GM12878 (cell line): ENCODE results near the gene IL1RL2. TPM values are rescaled to one million over a fixed set of nuclear protein-coding genes. Genes with fewer than 3 reads are reported as not detected.

Experiments used
- ATAC-seq: fragments of 200-7000 bp; cut with Tn5 transposase; 3 replicates; pipeline ENCODE4 v1.9.1; 2020; ENCODE audit warnings: mild to moderate bottlenecking, moderate library complexity
- BruUV-seq: library from RNA; stranded (reverse); fragments of 400-500 nt; replicated peaks from 2 replicates; lab custom pipeline; 2021; lab: Mats Ljungman, UMichigan
- CTCF ChIA-PET: fragments of 300-600 bp; sonication (Branson Sonifier 250); formaldehyde crosslinking; extraction: SDS; loops from one replicate; lab custom pipeline; 2021; ENCODE audit warnings: inconsistent platforms; lab: Yijun Ruan, JAX
- POLR2A ChIA-PET: fragments of 350-600 bp; formaldehyde crosslinking; extraction: SDS; loops from one replicate; lab custom pipeline; 2021; ENCODE audit warnings: inconsistent platforms; lab: Charles Lee
- RAD21 ChIA-PET: fragments of 300-600 bp; sonication (Branson Sonifier 250); formaldehyde crosslinking; loops from one replicate; lab custom pipeline; 2023; ENCODE audit warnings: antibody characterized with exemption; ENCODE audit not compliant: unreplicated experiment; lab: Charles Lee
- SMC1A ChIA-PET: fragments of 300-600 bp; sonication (Branson Sonifier 250); formaldehyde crosslinking; loops from one replicate; lab custom pipeline; 2023; ENCODE audit not compliant: unreplicated experiment, uncharacterized antibody; lab: Charles Lee
- DNase-seq: peaks from one replicate; pipeline ENCODE4 v3.0.0-alpha.2; 2011; ENCODE audit warnings: low read depth, low spot score
- FAIRE-seq: peaks from 3 replicates; lab custom pipeline; 2011; peaks lifted over from hg19 to GRCh38; lab: Jason Lieb, UNC
- H2AFZ ChIP-seq: 2 replicates; pipeline ENCODE4 v1.6.0; 2011; ENCODE audit warnings: low read depth, low read length, control low read depth; ENCODE audit not compliant: control insufficient read depth
- H3K27ac ChIP-seq: 2 replicates; pipeline ENCODE4 v1.5.1; 2011; ENCODE audit warnings: control low read depth; ENCODE audit not compliant: control insufficient read depth, insufficient read depth
- H3K27me3 ChIP-seq, 2 experiments: replicated peaks in 1 of 2; 2 replicates each; pipeline versions ENCODE4 v1.6.0 to v1.6.1; 2011; ENCODE audit warnings: low read length in 1 of 2; ENCODE audit not compliant: control insufficient read depth in 2 of 2, insufficient read depth in 2 of 2
- H3K36me3 ChIP-seq, 2 experiments: 2 replicates each; pipeline ENCODE4 v1.5.1; 2011; ENCODE audit warnings: low read length in 1 of 2; ENCODE audit not compliant: control insufficient read depth in 2 of 2, insufficient read depth in 2 of 2
- H3K4me1 ChIP-seq: 2 replicates; pipeline ENCODE4 v1.6.1; 2011; ENCODE audit warnings: mild to moderate bottlenecking, low read length, moderate library complexity, mixed read lengths; ENCODE audit not compliant: control insufficient read depth, insufficient read depth
- H3K4me2 ChIP-seq: 2 replicates; pipeline ENCODE4 v1.6.0; 2011; ENCODE audit warnings: control low read depth; ENCODE audit not compliant: control insufficient read depth, insufficient read depth
- H3K4me3 ChIP-seq: fragments of 200-600 bp; sonication (generic); 2 replicates; pipeline ENCODE4 v1.5.1; 2016
- H3K79me2 ChIP-seq: 2 replicates; pipeline ENCODE4 v1.6.0; 2011; ENCODE audit warnings: low read length; ENCODE audit not compliant: control insufficient read depth, insufficient read depth
- H3K9ac ChIP-seq: 2 replicates; pipeline ENCODE4 v1.8.0; 2011; ENCODE audit warnings: low read length, control low read depth, mixed read lengths; ENCODE audit not compliant: control insufficient read depth, insufficient read depth
- H3K9me3 ChIP-seq: replicated peaks from 3 replicates; pipeline ENCODE4 v1.5.1; 2011; ENCODE audit warnings: mild to moderate bottlenecking, low read length; ENCODE audit not compliant: control insufficient read depth, insufficient read depth
- H4K20me1 ChIP-seq: 2 replicates; pipeline ENCODE4 v1.6.0; 2011; ENCODE audit not compliant: control insufficient read depth, insufficient read depth
- NBN ChIP-seq: fragments of 450-650 bp; IDR thresholded peaks from 2 replicates; pipeline ENCODE4 v1.6.1; 2016
- NFIC ChIP-seq: IDR thresholded peaks from 2 replicates; pipeline ENCODE4 v1.6.1; 2012; ENCODE audit warnings: low read depth, mild to moderate bottlenecking, inconsistent platforms, low read length, moderate library complexity
- NFXL1 ChIP-seq: fragments of 450-650 bp; IDR thresholded peaks from 2 replicates; pipeline ENCODE4 v1.6.1; 2017; ENCODE audit warnings: antibody characterized with exemption, mild to moderate bottlenecking, borderline replicate concordance
- RBBP5 ChIP-seq: fragments of 200-600 bp; sonication (generic); conservative IDR thresholded peaks from 2 replicates; pipeline ENCODE4 v1.6.1; 2016
- STAT1 ChIP-seq: fragments of 450-650 bp; conservative IDR thresholded peaks from 2 replicates; pipeline ENCODE4 v1.6.1; 2014; ENCODE audit warnings: antibody characterized with exemption, mild to moderate bottlenecking
- ZNF274 ChIP-seq: IDR thresholded peaks from one replicate; pipeline ENCODE4 v1.8.0; 2011; ENCODE audit not compliant: insufficient read length, insufficient read depth
- WGBS: methylation state at CpG from one replicate; pipeline ENCODE4 v1.1.6; 2016; ENCODE audit warnings: low lambda C conversion rate; ENCODE audit not compliant: insufficient replicate concordance, insufficient coverage; ENCODE audit errors: missing lambda C conversion rate; 5-methylcytosine and 5-hydroxymethylcytosine counted together
- in situ Hi-C: fragments of 300-500 bp; cut with MboI; formaldehyde crosslinking; loops from 9 replicates; pipeline ENCODE4 v1.14.3; 2018; ENCODE audit warnings: mixed read lengths
- intact Hi-C: fragments of 100-400 bp; cut with micrococcal nuclease; formaldehyde crosslinking; loops from one replicate; pipeline ENCODE4 v1.14.2; 2022; ENCODE audit not compliant: unreplicated experiment
- polyA plus RNA-seq, 11 experiments: library from polyadenylated mRNA; depleted of rRNA in 4 of 11; unstranded in 6 of 11; stranded (reverse) in 5 of 11; fragments of >200 nt; fragmentation: Nextera tagmentation in 4 of 11; fragmentation: Illumina TruSeq in 1 of 11; extraction: Ambion mirVana in 4 of 11; extraction: Trizol in 1 of 11; gene quantifications; 1 replicate in 1 of 11; 2 replicates in 10 of 11; pipeline versions ENCODE4 v1.2.1 to v1.2.3, GENCODE V29; 2011 to 2016; ENCODE audit warnings: inconsistent platforms in 2 of 11, missing spikeins in 2 of 11, low read depth in 1 of 11
- total RNA-seq, 4 experiments: library from RNA; depleted of rRNA in 3 of 4; stranded (reverse); fragments of >200 nt in 3 of 4; fragmentation: Illumina TruSeq in 1 of 4; extraction: Trizol in 1 of 4; gene quantifications; 2 replicates each; pipeline versions ENCODE4 v1.2.1 to v1.2.3, GENCODE V29; 2013 to 2021
- TF ChIP-seq, protein P1 (sequence below): IDR thresholded peaks from 2 replicates; pipeline ENCODE4 v1.6.1; 2011; ENCODE audit warnings: low read depth, low read length, improper control_type of control experiment, borderline replicate concordance

The IL1RL2 gene
- total and polyA plus RNA-seq, 10 of the 15 experiments (the other 5 are each of a cell fraction or from before 2014, with no cell fraction given), result not detected

GRCh38 chr2:102141011-102141943, 45.5 kb upstream of the IL1RL2 start (continued):
- TF ChIP-seq, protein P1, sequence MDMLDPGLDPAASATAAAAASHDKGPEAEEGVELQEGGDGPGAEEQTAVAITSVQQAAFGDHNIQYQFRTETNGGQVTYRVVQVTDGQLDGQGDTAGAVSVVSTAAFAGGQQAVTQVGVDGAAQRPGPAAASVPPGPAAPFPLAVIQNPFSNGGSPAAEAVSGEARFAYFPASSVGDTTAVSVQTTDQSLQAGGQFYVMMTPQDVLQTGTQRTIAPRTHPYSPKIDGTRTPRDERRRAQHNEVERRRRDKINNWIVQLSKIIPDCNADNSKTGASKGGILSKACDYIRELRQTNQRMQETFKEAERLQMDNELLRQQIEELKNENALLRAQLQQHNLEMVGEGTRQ, result no peak
- TF ChIP-seq RBBP5, result no peak

- H3K36me3 ChIP-seq, result no peaks in the 10 kb centered on the region; a peak in 1 of 4 replicates
- SMC1A ChIA-PET, result interaction anchor here (0.7 to 2.3 kb wide), 9 partner anchors 10 to 98 kb away, joined by 3 to 9 read pairs (median 5); no protein-coding TSS in a partner anchor
- POLR2A ChIA-PET, result interaction anchor here (0.6 to 1.0 kb wide), 2 partner anchors 8 to 386 kb away, joined by 3 to 6 read pairs; no protein-coding TSS in a partner anchor
- FAIRE-seq (no peak), DNase-seq (no peak), ATAC-seq (no peak)
- in situ Hi-C loops, result no loop called here
- H3K9me3 ChIP-seq, result peaks cover 44% of the 10 kb centered on the region; the same call in 2 of the 3 replicates
- H3K4me3 ChIP-seq, result no peak within 1 kb of the TSS
- H2AFZ ChIP-seq, result no peak within 1 kb of the TSS
- no peak within 1 kb of the TSS; the same call in 1 of the 2 replicates for H3K4me2 ChIP-seq
- H3K79me2 ChIP-seq, result no peaks in the 10 kb centered on the region
- no peak within 1 kb of the TSS for H3K27ac ChIP-seq
- RAD21 ChIA-PET, result interaction anchor here (1.2 kb wide), 1 partner anchor 98 kb away, joined by 3 read pairs; no protein-coding TSS in a partner anchor
- CTCF ChIA-PET, result interaction anchor here (0.9 to 1.6 kb wide), 3 partner anchors 10 to 24 kb away, joined by 4 to 5 read pairs (median 4); no protein-coding TSS in a partner anchor
- H3K9ac ChIP-seq, result no peak within 1 kb of the TSS
- TF ChIP-seq NFXL1 (no peak), NFIC (no peak), NBN (no peak), STAT1 (no peak), ZNF274 (no peak)
- no peaks in the 10 kb centered on the region for H3K27me3 ChIP-seq
- H3K4me1 ChIP-seq, result no peaks in the 10 kb centered on the region
- WGBS, result 41% methylated on average over 58 of the region's 65 CpGs
- intact Hi-C loops, result no loop called here
- no peaks in the 10 kb centered on the region for H4K20me1 ChIP-seq
- BruUV-seq, result no TSS peak
Observed at GRCh38 chr2:102141970-102142828, 44.6 kb upstream of the IL1RL2 start, which contains the start of gene IL1R1. TSS of gene IL1R1 (plus strand) at chr2:102142746. CDS start at chr2:102157725, 14,979 bp downstream.
